ENCODE measurements around the gene RLBP1. TPM values are rescaled to one million over a fixed set of nuclear protein-coding genes. Genes with fewer than 3 reads are reported as not detected.

Gene RLBP1
- total and polyA plus RNA-seq, 2 experiments from 2014 or later: 0.40 TPM; not detected in 1

GRCh38 chr15:89172921-89173320, 48.5 kb downstream of the RLBP1 start:
- H3K27ac ChIP-seq: no peak overlapping the region
- peaks cover 5% of the 10 kb centered on the region for H3K4me1 ChIP-seq (ENCODE audit: low read depth)
- no peak for TF ChIP-seq CTCF (IDR thresholded peaks at IDR 0.05; ENCODE audit: low read depth, low read length)
- DNase-seq (ENCODE audit: low read depth in 1 of 2, low spot score in 1 of 2): peak in 1 of 2 donors; percentile 6
- H3K9me3 ChIP-seq (ENCODE audit: low read depth): no peaks in the 10 kb centered on the region
- no peaks in the 10 kb centered on the region for H3K27me3 ChIP-seq
- no peak overlapping the region for H3K4me3 ChIP-seq
- H3K36me3 ChIP-seq: peaks cover 12% of the 10 kb centered on the region

GRCh38 chr15:89171136-89172072, 50.0 kb downstream of the RLBP1 start:
- peak; percentile 54 to 74 for DNase-seq (ENCODE audit: low read depth in 1 of 2, low spot score in 1 of 2)
- H3K4me1 ChIP-seq (ENCODE audit: low read depth): peaks cover 16% of the 10 kb centered on the region
- no peaks in the 10 kb centered on the region for H3K27me3 ChIP-seq
- H3K4me3 ChIP-seq: no peak overlapping the region
- no peaks in the 10 kb centered on the region for H3K9me3 ChIP-seq (ENCODE audit: low read depth)
- H3K27ac ChIP-seq: no peak overlapping the region
- TF ChIP-seq CTCF (IDR thresholded peaks at IDR 0.05; ENCODE audit: low read depth, low read length): peak; percentile 78
- H3K36me3 ChIP-seq: peaks cover 7% of the 10 kb centered on the region

- Histone ChIP-seq H3K27me3 (no peaks in the 10 kb centered on the region), H3K9me3 (ENCODE audit: low read depth) (no peaks in the 10 kb centered on the region), H3K4me3 (no peak overlapping the region), H3K27ac (no peak overlapping the region), H3K36me3 (no peaks in the 10 kb centered on the region), H3K4me1 (ENCODE audit: low read depth) (peaks cover 24% of the 10 kb centered on the region)
- DNase-seq (ENCODE audit: low read depth in 1 of 2, low spot score in 1 of 2): no peak
- TF ChIP-seq CTCF (IDR thresholded peaks at IDR 0.05; ENCODE audit: low read depth, low read length): no peak
Observed at GRCh38 chr15:89170364-89170763, 51.0 kb downstream of the RLBP1 start.

GRCh38 chr15:89168316-89168833, 53.0 kb downstream of the RLBP1 start:
- Histone ChIP-seq H3K9me3 (ENCODE audit: low read depth) (no peaks in the 10 kb centered on the region), H3K27me3 (no peaks in the 10 kb centered on the region), H3K27ac (no peak overlapping the region), H3K4me3 (no peak overlapping the region), H3K36me3 (no peaks in the 10 kb centered on the region), H3K4me1 (ENCODE audit: low read depth) (peaks cover 25% of the 10 kb centered on the region)
- DNase-seq (ENCODE audit: low read depth in 1 of 2, low spot score in 1 of 2): no peak
- TF ChIP-seq CTCF (IDR thresholded peaks at IDR 0.05; ENCODE audit: low read depth, low read length): no peak

- no peaks in the 10 kb centered on the region for H3K27me3 ChIP-seq
- H3K27ac ChIP-seq: peak overlapping the region; percentile 61
- H3K9me3 ChIP-seq (ENCODE audit: low read depth): no peaks in the 10 kb centered on the region
- H3K4me3 ChIP-seq: no peak overlapping the region
- peak; percentile 12 to 53 for DNase-seq (ENCODE audit: low read depth in 1 of 2, low spot score in 1 of 2)
- no peaks in the 10 kb centered on the region for H3K36me3 ChIP-seq
- peaks cover 32% of the 10 kb centered on the region for H3K4me1 ChIP-seq (ENCODE audit: low read depth)
- TF ChIP-seq CTCF (IDR thresholded peaks at IDR 0.05; ENCODE audit: low read depth, low read length): no peak
Observed at GRCh38 chr15:89167267-89168176, 53.9 kb downstream of the RLBP1 start.

Measured in cardiac muscle cell (in vitro differentiated cells and primary cell).